Amygdala (tissue), 56 donors: ENCODE measurements around the gene TIMM44.
A peak's percentile ranks its signal among the peaks of the same experiment; 100 is the strongest.

Experiments
- DNase-seq, 56 donors: peaks; one replicate each; lab custom pipeline; 2025; lab: John Stamatoyannopoulos, UW

The TIMM44 gene, protein sequence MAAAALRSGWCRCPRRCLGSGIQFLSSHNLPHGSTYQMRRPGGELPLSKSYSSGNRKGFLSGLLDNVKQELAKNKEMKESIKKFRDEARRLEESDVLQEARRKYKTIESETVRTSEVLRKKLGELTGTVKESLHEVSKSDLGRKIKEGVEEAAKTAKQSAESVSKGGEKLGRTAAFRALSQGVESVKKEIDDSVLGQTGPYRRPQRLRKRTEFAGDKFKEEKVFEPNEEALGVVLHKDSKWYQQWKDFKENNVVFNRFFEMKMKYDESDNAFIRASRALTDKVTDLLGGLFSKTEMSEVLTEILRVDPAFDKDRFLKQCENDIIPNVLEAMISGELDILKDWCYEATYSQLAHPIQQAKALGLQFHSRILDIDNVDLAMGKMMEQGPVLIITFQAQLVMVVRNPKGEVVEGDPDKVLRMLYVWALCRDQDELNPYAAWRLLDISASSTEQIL

DNA sequence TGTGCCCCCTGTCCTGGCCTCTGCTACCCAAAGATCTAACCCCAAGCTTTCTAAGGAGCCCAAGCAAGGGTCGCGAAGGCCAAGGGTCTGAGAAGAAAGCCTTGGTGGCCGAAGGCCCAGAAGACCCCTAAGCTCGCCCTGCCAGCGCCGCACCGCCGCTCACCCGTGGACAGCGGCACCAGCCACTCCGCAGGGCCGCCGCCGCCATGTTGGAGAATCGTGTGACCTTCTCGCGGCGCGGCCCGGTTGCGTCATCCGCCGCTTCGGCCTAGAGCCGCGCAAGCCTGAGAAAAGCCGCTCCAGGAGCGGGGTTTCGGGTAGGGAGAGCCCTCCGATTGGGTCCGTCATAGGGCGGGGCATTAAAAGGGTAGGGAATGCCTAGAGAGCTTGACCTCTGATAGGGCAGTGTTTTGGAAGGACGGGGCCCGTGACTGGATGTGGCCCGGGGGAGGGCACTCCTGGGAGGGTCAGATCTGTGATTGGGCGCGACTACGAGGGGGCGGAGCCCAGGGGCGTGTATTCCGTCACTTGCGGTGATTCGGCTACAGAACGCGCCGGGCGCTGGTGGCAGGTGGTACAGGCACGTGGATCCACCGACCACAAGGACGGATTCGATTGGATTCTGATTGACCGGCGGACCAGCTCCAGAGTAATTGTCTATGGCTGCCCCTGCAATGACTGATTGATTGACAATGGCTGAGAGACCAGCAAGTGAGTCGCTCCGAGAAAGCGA lies at the start of gene TIMM44:
Gene TIMM44, minus strand, starts transcription at position 223 of the 733 bp plus-strand sequence. Its CDS starts 15 bp downstream, at position 208.
- peak; percentile 82 to 100 (median 99) for DNase-seq

DNA sequence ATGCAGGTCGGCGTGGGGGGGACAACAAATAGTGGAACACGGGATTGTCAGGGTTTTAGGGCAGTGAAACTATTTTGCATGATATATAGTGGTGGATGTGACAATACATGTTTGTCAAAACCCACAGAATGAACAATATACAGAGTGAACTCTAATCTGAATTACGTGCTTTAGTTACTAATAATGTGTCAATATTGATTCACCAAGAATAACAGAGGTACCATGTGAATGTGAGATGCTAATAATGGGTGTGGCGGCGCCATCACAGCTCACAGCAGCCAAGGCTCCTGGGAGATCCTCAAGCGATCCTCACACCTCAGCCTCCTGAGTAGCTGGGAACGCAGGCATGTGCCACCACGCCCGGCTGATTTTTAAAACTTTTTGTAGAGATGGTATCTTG lies 49.1 kb upstream of the TIMM44 start:
- DNase-seq: no peak

DNA sequence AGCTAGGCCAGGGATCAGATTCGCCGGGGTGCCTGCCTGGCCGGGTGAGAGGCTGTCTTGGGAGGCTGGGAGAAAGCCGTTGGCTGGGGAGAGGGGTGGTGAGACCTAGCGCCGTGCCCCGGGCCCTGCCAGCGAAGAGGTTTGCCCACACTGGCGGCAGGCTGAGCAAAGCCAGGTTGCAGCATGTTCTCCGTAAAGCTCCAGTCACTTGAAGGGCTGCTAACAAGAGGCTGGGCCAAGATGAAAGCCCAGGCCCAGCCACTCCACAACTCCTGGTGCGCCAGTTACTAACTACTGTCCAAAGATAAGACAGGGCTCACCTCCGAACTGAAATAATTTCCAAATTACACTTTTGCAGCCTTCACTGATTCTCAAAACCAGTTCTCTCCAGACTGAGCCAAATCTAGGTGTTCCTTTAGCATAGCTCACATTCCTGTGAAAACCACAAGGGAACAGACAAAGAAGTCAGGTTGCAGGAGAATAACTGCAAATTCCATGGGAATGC lies 45.7 kb upstream of the TIMM44 start:
- no peak for DNase-seq

DNA sequence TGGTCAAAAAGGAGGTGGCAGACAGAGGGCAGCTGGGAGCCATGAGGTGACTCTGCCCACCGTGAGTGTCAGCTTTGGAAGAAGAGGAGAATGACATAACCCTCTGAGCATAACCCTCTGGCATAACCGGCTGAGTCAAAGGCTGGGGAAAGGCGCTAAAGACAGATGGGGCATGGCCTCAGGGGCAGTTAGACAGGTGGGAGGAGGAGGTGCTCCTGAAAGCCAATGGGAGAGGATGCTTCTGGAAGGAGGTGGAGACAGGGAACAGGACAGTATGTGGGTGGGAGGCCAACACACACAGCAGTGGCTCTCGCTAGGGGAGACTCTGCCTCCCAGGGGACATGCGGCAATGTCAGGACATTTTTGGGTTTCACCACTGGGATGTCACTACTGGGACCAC lies 44.8 kb upstream of the TIMM44 start:
- DNase-seq: no peak

DNA sequence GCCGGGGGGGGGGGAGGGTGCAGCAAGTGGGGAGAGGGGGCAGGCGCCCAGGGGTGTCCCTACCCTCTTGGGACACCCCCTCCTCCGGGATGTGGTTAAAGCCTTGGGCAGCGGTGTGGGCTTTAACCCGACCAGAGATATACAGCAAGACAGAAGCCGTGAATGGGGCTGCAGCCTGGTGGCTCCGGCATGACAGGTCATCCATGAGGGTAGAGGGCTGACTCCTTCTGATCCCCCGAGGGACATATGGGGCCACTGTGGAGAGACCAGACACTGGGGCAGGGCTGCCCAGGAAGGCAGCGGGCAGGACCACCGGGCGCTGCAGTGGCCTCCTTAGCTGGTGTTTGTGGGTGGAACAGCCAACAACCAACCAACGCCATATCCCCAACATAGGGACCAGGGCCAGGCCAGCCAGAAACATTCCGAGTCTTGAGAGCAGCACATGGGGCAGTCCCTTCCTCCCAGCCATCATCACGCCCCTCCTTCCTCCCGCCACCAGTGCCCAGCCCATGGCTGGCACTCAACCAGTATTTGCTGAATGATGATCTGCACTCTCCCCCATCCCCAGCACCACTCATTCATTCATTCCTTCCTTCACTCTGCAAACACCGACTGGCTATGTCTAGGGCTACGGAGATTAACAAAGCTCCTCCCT lies 43.8 kb upstream of the TIMM44 start:
- no peak for DNase-seq

DNA sequence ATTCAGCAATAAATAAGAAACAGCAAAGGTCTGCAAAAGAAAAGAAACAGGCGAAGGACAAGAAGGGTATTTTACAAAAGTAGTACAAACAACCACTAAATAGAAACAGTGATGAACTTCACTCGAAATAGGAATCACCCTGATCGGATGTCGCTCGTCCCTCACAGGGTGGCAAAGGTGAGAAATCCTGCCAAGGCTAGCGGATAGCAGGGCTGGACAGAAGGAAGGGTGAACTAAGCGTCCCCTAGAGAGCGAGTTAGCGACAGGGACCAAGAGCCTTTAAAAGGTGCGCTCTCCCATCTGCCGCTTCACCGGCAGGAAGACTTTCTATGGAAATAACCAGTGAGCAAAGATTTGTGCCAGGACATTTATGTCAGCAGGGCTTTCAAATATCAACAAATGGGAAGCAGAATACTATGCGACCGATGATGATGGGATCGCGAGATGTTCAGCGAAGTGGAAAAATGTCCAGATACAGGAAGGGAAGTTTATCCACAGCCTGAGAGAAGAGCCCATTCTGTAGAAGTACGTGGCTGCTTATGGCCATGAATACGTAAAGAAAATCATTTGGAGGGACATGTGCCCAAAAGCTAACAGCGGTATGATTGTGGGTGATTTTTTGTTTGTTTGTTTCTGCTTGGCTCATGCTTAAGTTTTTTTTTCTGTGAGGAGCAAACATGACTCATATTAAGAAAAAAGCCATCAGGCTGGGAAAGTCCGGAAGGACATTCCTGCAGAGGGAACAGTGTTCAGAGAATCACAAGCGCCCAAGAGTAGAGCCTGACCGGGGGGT lies 43.1 kb upstream of the TIMM44 start:
- no peak for DNase-seq

DNA sequence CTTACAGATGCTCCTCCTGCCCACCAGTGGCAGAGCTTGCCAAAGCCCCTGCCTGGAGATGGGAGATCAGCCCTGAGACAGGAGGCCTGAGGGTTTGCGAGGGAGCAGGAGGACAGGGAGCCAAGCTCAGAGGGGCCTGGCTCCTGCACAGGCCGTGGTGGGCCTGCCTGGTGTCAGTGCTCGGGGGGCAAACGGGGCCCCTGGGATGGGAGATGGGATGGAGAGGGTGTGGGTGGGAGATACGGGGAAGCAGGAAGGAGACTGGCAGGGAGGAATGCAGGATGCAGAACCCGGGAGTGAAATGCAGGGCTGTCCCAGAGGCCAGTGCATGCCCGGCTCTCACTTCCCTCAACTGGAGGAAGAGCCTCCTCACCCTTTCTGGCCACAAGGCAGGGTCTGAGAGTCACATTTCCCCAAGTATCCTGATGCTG lies 42.0 kb upstream of the TIMM44 start:
- DNase-seq: no peak

DNA sequence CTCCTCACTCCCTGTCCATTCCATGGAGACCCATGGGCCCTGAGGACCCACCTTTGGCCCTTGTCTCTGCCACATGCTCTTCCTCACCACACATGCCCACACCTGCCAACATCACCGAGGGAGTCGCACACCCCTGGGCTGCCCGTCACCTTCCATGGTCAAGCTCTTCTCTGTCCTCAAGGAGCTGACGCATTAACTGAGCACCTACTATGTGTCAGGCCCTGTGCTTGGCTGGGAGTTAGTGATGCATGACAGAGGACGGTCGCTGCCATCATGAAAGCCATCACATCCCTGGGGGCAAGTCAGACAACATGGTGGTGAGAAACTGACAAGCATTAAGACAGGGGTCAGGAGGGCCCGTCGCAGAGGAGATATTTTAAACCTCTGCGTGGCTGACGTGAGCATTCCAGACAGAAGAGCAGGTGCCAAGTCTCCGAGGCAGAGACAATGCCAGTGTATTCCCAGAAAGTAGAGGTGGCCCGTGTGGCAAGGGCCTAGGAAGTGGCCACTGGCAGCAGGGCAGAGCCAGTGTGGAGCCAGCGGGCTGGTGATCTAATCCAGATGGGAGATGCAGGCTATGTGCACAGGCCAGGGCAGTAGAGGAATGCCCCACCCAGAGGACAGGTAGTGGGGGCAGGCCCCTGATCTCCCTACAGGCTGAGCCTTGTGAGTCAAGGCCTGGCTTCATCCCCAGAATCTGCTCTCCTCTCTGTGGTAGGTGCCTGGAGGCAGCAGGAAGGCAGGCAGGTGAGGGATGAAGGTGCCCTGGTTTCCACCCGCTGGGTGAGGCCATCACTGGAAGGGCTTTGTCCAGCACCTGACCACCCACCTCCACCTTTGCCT lies 40.8 kb upstream of the TIMM44 start:
- DNase-seq: no peak

DNA sequence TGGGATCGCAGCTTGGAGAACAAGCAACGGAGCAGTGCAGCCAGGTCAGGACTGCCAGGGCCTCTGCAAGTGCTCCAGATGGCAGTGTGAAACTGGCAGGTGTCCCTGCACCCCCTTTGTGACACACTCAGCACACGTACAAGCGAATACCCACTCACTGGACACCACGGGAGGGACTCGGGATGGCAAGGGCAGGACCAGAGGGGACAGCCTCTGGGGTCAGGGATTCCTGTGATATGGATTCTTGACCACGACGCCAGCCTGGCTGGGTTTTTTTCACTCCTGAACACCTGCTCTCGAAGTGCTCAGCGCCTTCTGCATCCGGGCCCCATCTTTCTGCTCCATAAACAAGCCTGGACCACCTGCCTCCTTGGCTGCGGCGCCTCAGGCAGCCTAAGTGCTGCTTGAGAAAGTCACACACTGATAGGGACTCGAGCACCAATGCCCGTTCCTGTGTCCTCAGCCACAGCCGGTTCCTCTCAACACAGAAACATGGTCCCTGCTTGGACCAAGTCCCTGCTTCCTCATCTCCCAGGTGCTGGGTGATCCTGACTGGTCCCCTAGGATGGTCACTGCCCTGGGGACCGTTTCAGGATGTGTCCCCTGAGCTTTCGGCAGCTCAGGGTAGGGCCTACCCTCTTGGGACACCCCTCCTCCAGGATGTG lies 40.0 kb upstream of the TIMM44 start:
- DNase-seq: no peak

DNA sequence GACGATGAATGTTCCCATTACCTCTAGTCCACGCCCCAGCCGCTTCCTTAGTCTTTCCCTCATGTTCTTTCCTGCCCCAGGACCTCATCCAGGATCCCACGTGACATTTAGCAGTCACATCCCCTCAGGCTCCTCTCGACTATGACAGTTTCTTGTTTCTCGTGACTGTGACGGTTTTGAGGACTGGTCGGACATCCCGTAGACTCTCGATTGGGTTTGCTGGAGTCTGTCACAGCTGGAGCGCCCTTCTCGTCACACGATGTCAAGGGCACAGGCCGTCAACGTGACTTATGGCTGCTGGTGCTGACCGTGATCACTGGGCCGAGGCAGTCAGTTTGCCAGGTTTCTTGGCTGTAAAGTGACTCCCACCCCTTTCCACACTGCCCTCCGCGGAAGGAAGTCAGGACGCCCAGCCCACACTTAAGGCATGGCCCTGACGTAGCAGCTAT lies 39.2 kb upstream of the TIMM44 start:
- no peak for DNase-seq

DNA sequence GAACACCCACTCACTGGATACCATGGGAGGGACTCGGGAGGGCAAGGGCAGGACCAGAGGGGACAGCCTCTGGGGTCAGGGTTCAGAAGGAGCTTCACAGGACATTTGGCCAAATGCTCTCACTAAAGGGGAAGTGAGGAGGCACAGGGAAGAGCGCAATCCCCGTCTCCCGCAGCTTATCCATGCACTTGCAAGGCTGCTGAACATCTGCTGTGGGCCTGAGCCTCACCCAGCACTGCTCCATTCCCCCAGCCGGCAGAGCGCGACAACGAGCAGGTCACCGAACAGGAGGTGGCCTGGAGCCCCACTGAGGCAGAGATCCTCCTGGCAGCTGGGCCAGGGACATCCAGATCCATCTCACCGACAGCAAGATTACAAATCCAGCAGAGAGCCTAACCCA lies 38.6 kb upstream of the TIMM44 start:
- no peak for DNase-seq

DNA sequence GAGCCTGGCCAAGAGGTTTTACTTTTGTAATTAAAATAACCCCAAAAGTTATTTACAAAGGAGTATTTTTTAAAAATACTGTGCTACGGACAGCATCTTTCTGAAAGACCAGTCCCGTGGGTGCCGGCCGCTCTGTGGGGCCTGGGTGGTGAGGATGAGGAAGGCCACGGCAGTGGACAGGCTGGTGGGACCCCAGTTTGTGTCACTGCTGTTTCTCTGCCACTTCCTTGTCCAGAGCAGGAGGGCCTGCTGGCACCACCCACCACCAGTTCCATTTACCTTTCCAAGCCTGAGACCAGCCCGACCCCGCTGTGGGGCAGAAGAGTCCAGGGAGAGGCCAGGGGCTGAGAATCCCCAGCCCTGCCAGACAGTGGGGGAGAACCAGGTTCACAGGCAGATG lies 38.2 kb upstream of the TIMM44 start:
- DNase-seq: no peak

DNA sequence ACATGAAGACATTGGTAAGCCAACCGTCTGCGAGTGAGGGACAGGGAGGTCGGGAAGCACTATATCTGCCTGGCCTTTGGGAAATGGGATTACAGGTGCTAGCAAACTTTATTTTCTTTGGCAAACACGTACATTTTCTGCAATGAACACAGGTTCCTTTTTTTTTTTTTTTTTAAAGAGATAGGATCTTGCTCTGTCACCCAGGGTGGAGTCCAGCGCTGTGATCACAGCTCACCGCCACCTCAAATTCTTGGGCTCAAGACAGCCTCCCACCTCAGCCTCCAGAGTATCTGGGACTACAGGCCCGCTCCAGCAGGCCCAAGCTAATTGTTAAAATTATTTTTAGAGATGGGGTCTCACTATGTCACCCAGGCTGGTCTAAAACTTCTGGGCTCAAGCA lies 37.7 kb upstream of the TIMM44 start:
- no peak for DNase-seq

DNA sequence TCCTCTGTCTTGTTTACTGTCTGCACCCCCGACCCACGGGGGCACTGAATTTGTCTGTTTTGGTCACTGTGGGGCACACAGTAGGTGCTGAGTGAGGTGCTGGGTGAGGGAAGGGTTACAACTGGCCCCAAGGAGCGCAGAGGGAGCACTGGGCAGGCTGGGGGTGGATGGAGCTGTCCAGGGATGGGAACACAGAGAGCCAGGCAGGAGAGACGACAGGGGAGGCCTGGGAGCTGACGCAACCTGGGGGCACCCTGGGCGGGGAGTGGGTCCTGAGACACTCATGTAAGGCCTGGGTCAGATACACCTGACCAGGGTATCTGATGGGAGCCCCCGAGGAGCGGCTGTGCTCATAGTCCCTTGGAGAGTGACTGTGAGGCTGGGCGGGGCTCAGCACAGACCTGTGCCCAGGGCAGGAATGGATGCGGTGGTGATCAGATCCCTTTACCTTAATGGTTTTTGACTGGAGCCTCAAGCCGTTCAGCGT lies 37.2 kb upstream of the TIMM44 start:
- no peak for DNase-seq

DNA sequence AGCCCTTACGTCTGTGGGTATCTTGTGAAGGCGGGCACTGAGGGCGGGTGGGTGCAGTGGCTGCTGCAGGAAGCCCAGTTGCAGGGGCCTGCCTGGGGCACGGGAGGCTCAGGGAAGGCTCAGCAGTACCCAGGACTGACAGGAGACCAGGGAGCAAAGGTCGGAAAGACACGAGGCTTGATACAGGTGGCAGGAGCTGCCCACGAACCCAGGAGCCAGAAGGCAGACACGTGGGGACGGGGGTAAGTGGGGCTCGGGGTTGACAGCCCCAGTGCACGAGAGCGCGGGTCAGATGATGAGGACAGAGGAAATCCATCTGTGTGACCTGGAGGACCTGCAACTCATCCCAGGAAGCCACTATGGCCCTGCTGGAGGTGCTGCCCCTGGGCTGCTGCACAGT lies 36.7 kb upstream of the TIMM44 start:
- no peak for DNase-seq

DNA sequence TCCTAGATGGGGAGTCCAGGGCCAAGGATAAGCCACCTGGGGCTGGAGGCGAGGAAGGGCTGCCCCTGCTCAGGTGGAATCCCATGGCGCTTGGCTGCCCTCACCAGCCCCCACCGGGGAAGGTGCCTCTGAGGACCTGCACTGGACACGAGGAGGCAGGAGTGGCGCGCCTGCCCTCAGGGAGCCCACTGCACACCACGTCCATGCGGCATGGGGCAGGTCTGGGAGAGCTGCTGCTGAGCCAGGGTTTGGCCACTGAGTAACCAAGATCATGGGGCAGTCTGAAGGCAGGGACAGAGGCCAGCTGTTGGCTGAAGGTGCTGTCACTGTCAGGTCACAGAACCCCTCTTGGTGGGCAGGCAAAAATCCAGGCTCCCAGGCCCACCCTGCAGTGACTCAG lies 36.1 kb upstream of the TIMM44 start:
- DNase-seq: no peak

DNA sequence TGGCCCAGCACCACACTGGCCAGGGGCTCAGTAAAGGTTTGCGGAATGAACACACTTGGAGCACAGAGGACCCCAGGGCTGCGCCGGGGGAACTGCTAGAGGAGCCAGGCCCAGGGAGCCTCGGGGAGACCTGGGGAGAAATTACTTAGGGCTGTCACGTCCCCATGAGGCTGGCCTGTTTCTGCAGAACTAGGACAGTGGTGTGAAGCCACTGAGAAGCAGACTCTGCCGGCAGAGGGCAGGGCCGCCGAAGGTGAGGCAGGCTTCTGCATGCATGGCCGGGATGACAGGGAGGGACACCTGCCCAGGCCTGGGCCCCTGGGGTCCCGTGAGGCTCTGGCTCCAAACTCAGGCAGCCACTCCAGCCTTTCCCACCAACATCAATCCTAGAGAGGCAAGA lies 35.5 kb upstream of the TIMM44 start:
- DNase-seq: no peak

DNA sequence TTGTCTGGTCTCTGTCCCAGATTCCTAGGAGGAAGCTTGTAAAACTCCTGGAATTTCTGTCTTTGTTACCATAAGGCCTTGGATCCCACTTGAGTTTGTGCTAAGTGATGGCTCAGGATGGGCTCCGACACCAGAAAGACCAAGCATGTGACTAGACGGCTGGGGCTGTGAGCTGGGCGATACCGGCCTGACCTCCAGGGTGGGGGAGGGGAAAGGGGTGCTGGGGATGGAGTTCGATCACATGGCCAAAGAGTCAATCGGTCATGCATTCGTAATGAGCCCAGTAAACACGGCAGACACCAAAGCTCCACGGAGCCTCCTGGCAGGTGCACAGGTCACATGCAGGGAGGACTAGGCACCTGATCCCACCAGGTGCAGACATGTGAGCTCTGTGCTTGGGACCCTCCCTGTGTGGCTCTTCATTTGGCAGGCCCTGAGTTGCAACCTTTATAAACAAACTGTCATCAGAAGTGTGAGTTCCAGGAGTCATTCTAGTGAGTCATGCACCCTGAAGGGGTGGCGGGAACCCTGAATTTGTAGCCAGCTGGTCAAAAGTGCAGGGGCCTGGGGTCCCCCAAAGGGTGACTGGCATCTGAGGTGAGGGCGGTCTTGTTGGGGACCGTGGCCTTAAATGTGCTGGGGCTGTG lies 34.8 kb upstream of the TIMM44 start:
- no peak for DNase-seq
